Caco-2 (cell line): ENCODE results near the gene HMCN2. TPM values are rescaled to one million over a fixed set of nuclear protein-coding genes. Genes with fewer than 3 reads are reported as not detected.

Source experiments
- BruUV-seq: library from RNA; stranded (reverse); fragments of 400-500 nt; replicated peaks from 2 replicates; lab custom pipeline; 2021; lab: Mats Ljungman, UMichigan
- CTCF ChIA-PET: fragments of 300-600 bp; sonication (Branson Sonifier 250); formaldehyde crosslinking; loops from one replicate; lab custom pipeline; 2022; ENCODE audit warnings: antibody characterized with exemption; lab: Charles Lee
- POLR2A ChIA-PET: fragments of 300-600 bp; sonication (Branson Sonifier 250); formaldehyde crosslinking; loops from one replicate; lab custom pipeline; 2022; ENCODE audit warnings: antibody characterized with exemption; lab: Charles Lee
- DNase-seq, 2 experiments: peaks; one replicate each; pipeline versions ENCODE4 v3.0.0 to v3.0.0-alpha.2; 2020 to 2022
- H3K27me3 ChIP-seq: replicated peaks from 2 replicates; pipeline ENCODE4 v1.6.0; 2011; ENCODE audit warnings: low read length; ENCODE audit not compliant: control insufficient read depth, insufficient read depth
- H3K36me3 ChIP-seq: 2 replicates; pipeline ENCODE4 v1.5.1; 2011; ENCODE audit warnings: low read length; ENCODE audit not compliant: control insufficient read depth, insufficient read depth
- H3K4me1 ChIP-seq: fragments of 250-450 bp; sonication (Bioruptor Pico); 2 replicates; pipeline ENCODE4 v1.5.1; 2020; ENCODE audit warnings: mild to moderate bottlenecking
- H3K4me3 ChIP-seq: 2 replicates; pipeline ENCODE4 v1.5.1; 2011; ENCODE audit warnings: low read depth, mild to moderate bottlenecking, control low read depth, low read length
- H3K9me3 ChIP-seq: fragments of 250-450 bp; sonication (Bioruptor Pico); 2 replicates; pipeline ENCODE4 v1.5.1; 2020; ENCODE audit warnings: mild to moderate bottlenecking, moderate library complexity
- H3K27ac Mint-ChIP-seq: one replicate; pipeline ENCODE4 v1.8.0; 2022; ENCODE audit warnings: mixed read lengths; ENCODE audit not compliant: unreplicated experiment
- H3K27me3 Mint-ChIP-seq: one replicate; pipeline ENCODE4 v1.8.0; 2022; ENCODE audit warnings: mixed read lengths; ENCODE audit not compliant: insufficient read depth, unreplicated experiment
- H3K36me3 Mint-ChIP-seq: one replicate; pipeline ENCODE4 v1.8.0; 2022; ENCODE audit warnings: mild to moderate bottlenecking, mixed read lengths; ENCODE audit not compliant: insufficient read depth, unreplicated experiment
- H3K4me1 Mint-ChIP-seq: one replicate; pipeline ENCODE4 v1.8.0; 2022; ENCODE audit warnings: low read depth, mixed read lengths; ENCODE audit not compliant: unreplicated experiment
- H3K4me3 Mint-ChIP-seq: one replicate; pipeline ENCODE4 v1.8.0; 2022; ENCODE audit warnings: mild to moderate bottlenecking, moderate library complexity, mixed read lengths; ENCODE audit not compliant: unreplicated experiment
- H3K9me3 Mint-ChIP-seq: one replicate; pipeline ENCODE4 v1.8.0; 2022; ENCODE audit warnings: mixed read lengths; ENCODE audit not compliant: unreplicated experiment
- intact Hi-C: fragments of 100-400 bp; cut with micrococcal nuclease; formaldehyde crosslinking; loops from one replicate; pipeline ENCODE4 v1.10.0; 2022; ENCODE audit not compliant: unreplicated experiment
- total RNA-seq: library from RNA; stranded (reverse); gene quantifications from 2 replicates; pipeline ENCODE4 v1.2.3, GENCODE V29; 2022
- TF ChIP-seq, protein P1 (sequence below), 2 experiments: fragments of 200-600 bp in 1 of 2; IDR thresholded peaks; 1 replicate in 1 of 2; 2 replicates in 1 of 2; pipeline versions ENCODE4 v1.5.1 to v1.8.0; 2011 to 2022; ENCODE audit warnings: antibody characterized with exemption in 1 of 2, control low read depth in 1 of 2, inconsistent platforms in 1 of 2, low read depth in 1 of 2, low read length in 1 of 2, mild to moderate bottlenecking in 1 of 2, moderate library complexity in 1 of 2; ENCODE audit not compliant: insufficient read depth in 1 of 2, severe bottlenecking in 1 of 2, unreplicated experiment in 1 of 2

HMCN2 gene
- total RNA-seq, 1 experiment from 2014 or later, result 0.41 TPM

DNA sequence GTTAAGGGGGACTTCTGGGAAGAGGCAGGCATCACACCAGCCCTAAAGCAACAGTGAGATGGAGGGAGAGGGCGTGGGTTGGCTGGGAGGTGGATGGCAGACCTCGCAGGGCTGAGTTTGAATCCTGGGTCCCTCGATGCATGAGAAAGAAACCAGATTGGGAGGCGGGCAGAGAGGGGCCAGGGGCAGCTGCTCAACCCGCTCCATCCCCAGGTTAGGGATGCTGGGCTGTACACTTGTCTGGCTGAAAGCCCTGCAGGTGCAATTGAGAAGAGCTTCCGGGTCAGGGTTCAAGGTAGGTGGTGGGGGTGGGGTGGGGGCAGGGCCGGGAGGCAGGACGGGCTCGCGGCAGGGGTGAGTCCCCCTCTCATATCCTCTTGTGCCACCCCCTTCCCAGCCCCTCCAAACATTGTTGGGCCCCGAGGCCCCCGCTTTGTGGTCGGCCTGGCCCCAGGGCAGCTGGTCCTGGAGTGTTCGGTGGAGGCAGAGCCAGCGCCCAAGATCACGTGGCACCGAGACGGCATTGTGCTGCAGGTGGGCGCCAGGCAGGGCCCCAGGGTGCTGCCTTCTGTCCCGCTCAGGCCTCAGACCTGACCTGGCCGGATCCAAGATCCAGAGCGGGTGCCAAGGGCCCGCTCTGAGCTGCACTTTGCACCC, 129.4 kb downstream of the HMCN2 start:
- ChIA-PET CTCF (no interaction called here), POLR2A (no interaction called here)
- H3K9me3 ChIP-seq, result no peaks in the 10 kb centered on the region
- Mint-ChIP-seq H3K9me3 (no peaks in the 10 kb centered on the region), H3K27me3 (no peaks in the 10 kb centered on the region), H3K4me1 (no peaks in the 10 kb centered on the region), H3K4me3 (no peak overlapping the region), H3K36me3 (no peaks in the 10 kb centered on the region), H3K27ac (no peak overlapping the region)
- H3K27me3 ChIP-seq, result no peaks in the 10 kb centered on the region
- BruUV-seq, result no TSS peak
- DNase-seq, result no peak
- TF ChIP-seq, protein P1, sequence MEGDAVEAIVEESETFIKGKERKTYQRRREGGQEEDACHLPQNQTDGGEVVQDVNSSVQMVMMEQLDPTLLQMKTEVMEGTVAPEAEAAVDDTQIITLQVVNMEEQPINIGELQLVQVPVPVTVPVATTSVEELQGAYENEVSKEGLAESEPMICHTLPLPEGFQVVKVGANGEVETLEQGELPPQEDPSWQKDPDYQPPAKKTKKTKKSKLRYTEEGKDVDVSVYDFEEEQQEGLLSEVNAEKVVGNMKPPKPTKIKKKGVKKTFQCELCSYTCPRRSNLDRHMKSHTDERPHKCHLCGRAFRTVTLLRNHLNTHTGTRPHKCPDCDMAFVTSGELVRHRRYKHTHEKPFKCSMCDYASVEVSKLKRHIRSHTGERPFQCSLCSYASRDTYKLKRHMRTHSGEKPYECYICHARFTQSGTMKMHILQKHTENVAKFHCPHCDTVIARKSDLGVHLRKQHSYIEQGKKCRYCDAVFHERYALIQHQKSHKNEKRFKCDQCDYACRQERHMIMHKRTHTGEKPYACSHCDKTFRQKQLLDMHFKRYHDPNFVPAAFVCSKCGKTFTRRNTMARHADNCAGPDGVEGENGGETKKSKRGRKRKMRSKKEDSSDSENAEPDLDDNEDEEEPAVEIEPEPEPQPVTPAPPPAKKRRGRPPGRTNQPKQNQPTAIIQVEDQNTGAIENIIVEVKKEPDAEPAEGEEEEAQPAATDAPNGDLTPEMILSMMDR (IDR thresholded peaks at IDR 0.05; ENCODE audit: insufficient read depth in 1 of 2, low read depth in 1 of 2, low read length in 1 of 2, severe bottlenecking in 1 of 2, unreplicated experiment in 1 of 2), result no peak
- H3K4me3 ChIP-seq, result no peak overlapping the region
- intact Hi-C loops, result no loop called here
- H3K36me3 ChIP-seq, result no peaks in the 10 kb centered on the region
- no peaks in the 10 kb centered on the region for H3K4me1 ChIP-seq

DNA sequence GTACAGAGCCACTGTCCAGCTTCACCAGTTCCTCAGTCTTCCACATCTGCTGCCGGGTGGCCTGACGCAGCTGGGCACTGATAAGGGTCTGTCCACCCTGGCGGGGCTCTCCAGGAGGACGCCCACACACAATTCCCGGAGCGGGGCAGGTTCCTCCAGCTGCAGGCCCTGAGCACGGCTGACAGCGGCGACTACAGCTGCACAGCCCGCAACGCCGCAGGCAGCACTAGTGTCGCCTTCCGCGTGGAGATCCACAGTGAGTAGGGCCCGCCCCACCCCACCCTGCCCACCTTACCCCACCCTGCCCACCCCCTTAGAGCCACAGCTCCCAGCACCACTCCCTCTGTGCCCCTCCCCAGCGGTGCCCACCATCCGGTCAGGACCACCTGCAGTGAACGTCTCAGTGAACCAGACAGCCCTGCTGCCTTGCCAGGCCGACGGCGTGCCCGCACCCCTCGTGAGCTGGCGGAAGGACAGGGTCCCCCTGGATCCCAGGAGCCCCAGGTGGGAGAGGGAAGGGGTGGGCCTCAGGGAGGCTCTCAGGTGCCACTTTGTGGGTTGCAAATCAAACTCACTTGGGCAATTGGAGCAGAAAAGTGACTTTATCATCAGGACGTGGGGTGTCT, 130.4 kb downstream of the HMCN2 start:
- POLR2A ChIA-PET, result no interaction called here
- H3K9me3 Mint-ChIP-seq, result no peaks in the 10 kb centered on the region
- no peak overlapping the region for H3K4me3 Mint-ChIP-seq
- intact Hi-C loops, result no loop called here
- no TSS peak for BruUV-seq
- CTCF ChIA-PET, result no interaction called here
- H3K27me3 ChIP-seq, result no peaks in the 10 kb centered on the region
- TF ChIP-seq, protein P1 (IDR thresholded peaks at IDR 0.05; ENCODE audit: insufficient read depth in 1 of 2, low read depth in 1 of 2, low read length in 1 of 2, severe bottlenecking in 1 of 2, unreplicated experiment in 1 of 2), result no peak
- no peak overlapping the region for H3K27ac Mint-ChIP-seq
- H3K9me3 ChIP-seq, result no peaks in the 10 kb centered on the region
- H3K4me3 ChIP-seq, result no peak overlapping the region
- H3K4me1 Mint-ChIP-seq, result no peaks in the 10 kb centered on the region
- no peaks in the 10 kb centered on the region for H3K36me3 ChIP-seq
- no peaks in the 10 kb centered on the region for H3K36me3 Mint-ChIP-seq
- H3K27me3 Mint-ChIP-seq, result no peaks in the 10 kb centered on the region
- no peak for DNase-seq
- no peaks in the 10 kb centered on the region for H3K4me1 ChIP-seq

DNA sequence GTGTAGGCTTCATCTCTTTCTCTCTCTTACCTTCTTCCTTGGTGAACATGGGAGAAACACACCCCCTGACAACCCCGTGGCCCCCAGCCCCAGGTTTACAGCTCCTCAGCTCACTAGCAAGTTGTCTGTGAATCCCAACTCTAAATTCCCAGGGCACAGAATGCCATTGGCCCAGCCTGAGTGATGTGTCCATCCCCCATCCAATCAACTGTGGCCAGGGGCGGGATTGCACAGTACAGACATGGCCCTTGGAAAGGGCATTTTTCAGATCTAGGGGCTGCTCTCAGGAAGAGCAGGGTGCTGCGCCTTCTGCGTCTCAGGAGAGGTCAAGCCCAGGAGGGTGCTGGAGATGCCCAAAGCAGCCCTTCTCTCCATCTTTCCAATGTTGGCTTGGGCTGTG, 131.0 kb downstream of the HMCN2 start:
- H3K4me1 ChIP-seq, result no peaks in the 10 kb centered on the region
- no TSS peak for BruUV-seq
- ChIA-PET POLR2A (no interaction called here), CTCF (no interaction called here)
- H3K27me3 ChIP-seq, result no peaks in the 10 kb centered on the region
- no peak overlapping the region for H3K4me3 Mint-ChIP-seq
- H3K36me3 Mint-ChIP-seq, result no peaks in the 10 kb centered on the region
- no peaks in the 10 kb centered on the region for H3K9me3 Mint-ChIP-seq
- TF ChIP-seq, protein P1 (IDR thresholded peaks at IDR 0.05; ENCODE audit: insufficient read depth in 1 of 2, low read depth in 1 of 2, low read length in 1 of 2, severe bottlenecking in 1 of 2, unreplicated experiment in 1 of 2), result no peak
- no peaks in the 10 kb centered on the region for H3K9me3 ChIP-seq
- no peaks in the 10 kb centered on the region for H3K27me3 Mint-ChIP-seq
- no peak for DNase-seq
- H3K4me1 Mint-ChIP-seq, result no peaks in the 10 kb centered on the region
- no peak overlapping the region for H3K27ac Mint-ChIP-seq
- intact Hi-C loops, result no loop called here
- H3K4me3 ChIP-seq, result no peak overlapping the region
- H3K36me3 ChIP-seq, result no peaks in the 10 kb centered on the region
